Rectal smooth muscle tissue (tissue), 1 donor: ENCODE results near the gene PCCA.

ENCODE experiments used
- H3K27ac ChIP-seq: one replicate; pipeline ENCODE4 v1.7.0; 2013; ENCODE audit warnings: low read depth, low read length, inconsistent platforms
- H3K27me3 ChIP-seq: one replicate; pipeline ENCODE4 v1.7.0; 2013; ENCODE audit warnings: low read length; ENCODE audit not compliant: control insufficient read depth, insufficient read depth
- H3K36me3 ChIP-seq: one replicate; pipeline ENCODE4 v1.7.0; 2013; ENCODE audit warnings: low read length; ENCODE audit not compliant: control insufficient read depth, insufficient read depth
- H3K4me1 ChIP-seq: one replicate; pipeline ENCODE4 v1.7.0; 2013; ENCODE audit warnings: low read length; ENCODE audit not compliant: control insufficient read depth, insufficient read depth
- H3K4me3 ChIP-seq: one replicate; pipeline ENCODE4 v1.7.0; 2013; ENCODE audit warnings: low read length
- H3K9ac ChIP-seq: one replicate; pipeline ENCODE4 v1.7.0; 2013; ENCODE audit warnings: low read length

PCCA gene

DNA sequence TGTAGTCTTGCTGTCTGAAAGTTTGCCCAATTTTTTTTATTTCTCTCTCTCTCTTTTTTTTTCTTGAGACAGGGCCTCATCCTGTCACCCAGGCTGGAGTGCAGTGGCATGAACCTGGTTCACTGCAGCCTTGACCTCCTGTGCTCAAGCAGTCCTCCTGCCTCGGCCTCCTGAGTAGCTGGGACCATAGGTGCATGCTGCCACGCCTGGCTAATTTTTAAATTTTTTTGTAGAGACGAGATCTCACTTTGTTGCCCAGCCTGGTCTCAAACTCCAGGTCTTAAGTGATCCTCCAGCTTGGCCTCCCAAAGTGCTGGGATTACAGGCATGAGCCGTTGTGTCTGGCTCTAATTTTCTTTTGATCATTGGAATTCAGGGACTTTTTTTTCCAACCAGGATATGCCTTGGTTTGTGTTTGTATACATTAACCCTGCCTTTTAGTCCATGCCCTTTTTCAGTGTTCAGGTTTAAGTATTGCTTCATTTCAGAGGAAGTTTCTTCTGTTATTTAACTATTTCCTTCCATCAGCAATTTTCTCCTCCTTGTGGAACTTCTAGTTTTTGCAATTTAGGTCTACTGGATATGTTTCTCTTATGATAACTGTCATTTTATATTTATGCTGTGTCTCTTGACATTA is 201.4 kb downstream of the PCCA start:
- no peaks in the 10 kb centered on the region for H3K27me3 ChIP-seq
- no peak overlapping the region for H3K9ac ChIP-seq
- H3K27ac ChIP-seq, result no peak overlapping the region
- no peaks in the 10 kb centered on the region for H3K4me1 ChIP-seq
- no peaks in the 10 kb centered on the region for H3K36me3 ChIP-seq
- no peak overlapping the region for H3K4me3 ChIP-seq

DNA sequence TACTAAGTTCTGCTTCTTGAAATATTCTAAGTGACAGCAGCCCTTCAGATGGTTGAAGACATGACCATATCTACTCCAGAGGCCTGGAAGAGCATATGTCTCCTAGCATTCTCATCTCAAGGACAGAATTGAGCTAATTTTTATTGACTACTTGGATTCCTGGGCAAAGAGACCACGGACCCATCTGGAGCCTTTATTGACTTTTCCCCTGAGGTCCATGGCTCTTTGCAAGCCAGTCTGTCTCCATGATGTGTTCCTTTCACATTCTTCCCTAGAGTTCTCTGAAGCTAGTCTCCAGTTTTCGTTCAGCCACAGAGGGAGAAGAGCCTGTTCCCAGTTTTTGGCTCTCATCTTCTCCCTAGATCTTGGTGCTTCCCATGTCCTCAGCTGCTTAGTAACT is 202.7 kb downstream of the PCCA start:
- H3K4me3 ChIP-seq, result no peak overlapping the region
- H3K9ac ChIP-seq, result no peak overlapping the region
- no peak overlapping the region for H3K27ac ChIP-seq
- no peaks in the 10 kb centered on the region for H3K27me3 ChIP-seq
- no peaks in the 10 kb centered on the region for H3K36me3 ChIP-seq
- no peaks in the 10 kb centered on the region for H3K4me1 ChIP-seq

DNA sequence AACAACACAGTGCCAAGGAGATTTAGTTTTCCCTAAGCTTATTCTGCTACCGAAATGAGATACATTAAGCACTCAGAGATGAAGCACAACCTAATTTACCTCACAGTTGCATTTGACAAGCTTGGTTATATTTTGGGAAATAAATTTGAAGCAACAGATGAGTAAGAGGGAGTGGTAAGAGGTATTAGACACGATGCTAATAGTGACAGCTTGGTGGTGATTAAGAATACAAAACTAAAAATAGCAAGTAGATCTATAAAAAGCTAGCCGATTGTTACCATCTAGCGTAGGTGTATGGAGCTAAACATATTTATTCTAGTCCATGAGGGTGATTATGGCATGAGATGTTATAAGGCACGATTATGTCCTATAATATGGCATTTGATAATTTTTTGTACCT is 208.5 kb downstream of the PCCA start:
- H3K36me3 ChIP-seq, result no peaks in the 10 kb centered on the region
- no peak overlapping the region for H3K27ac ChIP-seq
- H3K27me3 ChIP-seq, result no peaks in the 10 kb centered on the region
- H3K4me3 ChIP-seq, result no peak overlapping the region
- H3K9ac ChIP-seq, result no peak overlapping the region
- no peaks in the 10 kb centered on the region for H3K4me1 ChIP-seq

DNA sequence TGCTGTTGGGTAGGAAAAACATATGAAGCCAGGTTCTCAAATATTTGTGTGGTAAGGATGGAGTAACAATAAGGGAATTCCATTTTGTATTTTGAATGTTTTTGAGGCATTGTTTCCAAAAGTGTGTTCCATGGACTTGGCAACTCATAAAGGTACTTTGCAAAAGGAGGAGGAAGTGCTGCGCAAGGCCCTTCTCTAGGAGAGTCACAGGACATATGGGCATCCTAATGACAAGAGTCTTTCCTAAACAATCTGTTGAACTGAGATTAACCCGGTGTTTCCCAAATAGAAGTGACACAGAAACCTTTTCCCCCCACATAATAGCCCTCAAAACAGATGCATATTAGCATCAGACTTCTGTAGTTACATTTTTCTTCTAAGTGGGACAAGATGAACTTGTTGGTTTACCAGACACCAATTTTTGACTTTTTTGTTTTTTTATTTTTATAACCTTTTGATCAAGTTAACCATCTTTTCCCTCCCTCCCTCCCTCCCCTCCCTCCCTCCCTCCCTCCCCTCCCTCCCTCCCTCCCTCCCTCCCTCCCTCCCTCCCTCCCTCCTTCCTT is 209.3 kb downstream of the PCCA start:
- Histone ChIP-seq H3K4me3 (no peak overlapping the region), H3K4me1 (no peaks in the 10 kb centered on the region), H3K27me3 (no peaks in the 10 kb centered on the region), H3K9ac (no peak overlapping the region), H3K27ac (no peak overlapping the region), H3K36me3 (no peaks in the 10 kb centered on the region)

DNA sequence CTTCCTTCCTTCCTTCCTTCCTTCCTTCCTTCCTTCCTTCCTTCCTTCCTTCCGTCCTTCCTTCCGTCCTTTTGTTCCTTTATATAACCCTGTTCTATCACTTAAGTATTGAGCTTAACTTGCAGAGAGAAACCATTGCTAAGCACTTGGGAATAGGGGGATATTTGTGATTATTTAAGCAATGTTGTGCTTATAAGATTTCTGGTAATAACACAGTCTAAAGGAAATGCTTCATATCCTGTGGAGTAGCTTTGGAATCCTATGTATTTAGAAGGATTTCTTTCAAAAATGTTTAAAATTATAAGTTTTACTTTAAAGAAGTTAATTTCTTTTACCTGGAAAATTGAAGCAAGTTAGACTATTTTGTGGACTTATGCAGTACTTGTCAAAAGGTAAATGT is 209.8 kb downstream of the PCCA start:
- no peak overlapping the region for H3K9ac ChIP-seq
- no peaks in the 10 kb centered on the region for H3K27me3 ChIP-seq
- no peak overlapping the region for H3K27ac ChIP-seq
- H3K4me3 ChIP-seq, result no peak overlapping the region
- H3K4me1 ChIP-seq, result no peaks in the 10 kb centered on the region
- no peaks in the 10 kb centered on the region for H3K36me3 ChIP-seq

DNA sequence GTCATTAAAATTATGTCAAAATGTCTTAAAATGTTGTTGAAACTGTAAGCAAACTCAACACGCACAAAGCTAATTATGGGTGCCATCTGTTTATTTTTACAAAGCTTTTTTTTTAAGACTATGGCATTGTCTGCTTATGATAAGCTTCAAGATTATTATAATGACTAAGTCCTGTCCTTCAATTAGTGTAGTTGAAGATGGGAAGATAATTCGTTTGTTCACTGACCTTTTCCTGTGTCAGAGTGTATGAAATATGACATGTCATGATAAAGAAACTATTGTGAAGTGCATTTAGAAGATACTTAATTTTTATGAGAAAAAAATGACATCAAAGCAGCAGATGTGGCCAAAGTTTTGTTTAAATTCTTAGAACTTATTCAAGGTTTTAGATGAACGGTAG is 211.3 kb downstream of the PCCA start:
- no peak overlapping the region for H3K4me3 ChIP-seq
- H3K9ac ChIP-seq, result no peak overlapping the region
- no peaks in the 10 kb centered on the region for H3K27me3 ChIP-seq
- no peaks in the 10 kb centered on the region for H3K36me3 ChIP-seq
- H3K4me1 ChIP-seq, result no peaks in the 10 kb centered on the region
- no peak overlapping the region for H3K27ac ChIP-seq

DNA sequence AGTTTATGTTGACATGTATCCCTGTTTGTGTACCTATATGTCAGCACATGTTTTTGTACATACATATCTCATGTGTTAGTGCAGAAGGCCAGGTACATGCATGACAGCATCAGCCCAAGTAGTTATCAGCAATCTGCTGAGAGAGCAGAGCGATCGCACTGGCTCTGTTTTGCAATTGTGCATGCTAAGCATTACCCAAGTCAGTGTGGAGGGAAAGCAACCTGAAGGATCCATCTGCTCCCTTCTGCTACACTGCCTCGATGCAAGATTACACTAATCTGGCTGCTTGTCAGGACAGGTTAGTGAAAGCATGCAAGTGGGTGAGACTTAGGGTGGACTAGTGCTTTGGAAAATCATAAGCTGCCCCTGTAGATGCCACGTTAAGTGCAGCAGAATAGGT is 211.8 kb downstream of the PCCA start:
- Histone ChIP-seq H3K9ac (no peak overlapping the region), H3K4me1 (no peaks in the 10 kb centered on the region), H3K27ac (no peak overlapping the region), H3K27me3 (no peaks in the 10 kb centered on the region), H3K36me3 (no peaks in the 10 kb centered on the region), H3K4me3 (no peak overlapping the region)

DNA sequence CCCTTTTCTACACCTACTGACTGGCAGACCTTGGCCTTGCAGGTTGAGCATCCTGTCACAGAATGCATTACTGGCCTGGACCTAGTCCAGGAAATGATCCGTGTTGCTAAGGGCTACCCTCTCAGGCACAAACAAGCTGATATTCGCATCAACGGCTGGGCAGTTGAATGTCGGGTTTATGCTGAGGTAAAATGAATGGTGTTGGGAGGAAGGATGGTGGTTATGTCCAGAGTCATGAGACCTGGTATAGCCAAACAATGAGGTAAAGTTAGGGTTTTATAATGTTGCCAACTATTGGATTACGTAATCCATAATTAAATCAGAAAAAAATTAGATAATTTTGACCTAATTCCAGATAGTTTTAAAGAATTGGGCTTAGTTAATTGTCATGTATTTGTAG is 212.5 kb downstream of the PCCA start:
- Histone ChIP-seq H3K4me3 (no peak overlapping the region), H3K27ac (no peak overlapping the region), H3K9ac (no peak overlapping the region), H3K4me1 (no peaks in the 10 kb centered on the region), H3K27me3 (no peaks in the 10 kb centered on the region), H3K36me3 (no peaks in the 10 kb centered on the region)

DNA sequence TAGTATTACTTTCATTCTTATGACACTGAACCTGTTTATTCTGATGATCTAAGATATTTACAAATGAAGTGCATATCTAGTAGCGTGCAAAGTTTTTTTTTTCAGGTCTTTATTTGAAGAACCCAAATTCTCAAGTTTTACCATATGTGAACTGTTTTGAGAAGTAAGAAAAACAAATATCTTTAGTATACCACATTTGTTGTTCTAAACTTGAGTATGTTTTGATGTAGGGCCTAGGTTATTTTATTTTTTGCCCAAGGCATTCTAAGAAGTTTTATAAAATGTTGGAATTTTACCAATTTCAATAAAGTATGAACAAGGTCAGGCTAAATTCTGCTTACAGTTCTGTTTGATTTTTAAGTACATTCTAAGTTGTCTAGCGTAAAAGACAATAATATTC is 213.5 kb downstream of the PCCA start:
- no peaks in the 10 kb centered on the region for H3K36me3 ChIP-seq
- H3K27me3 ChIP-seq, result no peaks in the 10 kb centered on the region
- no peaks in the 10 kb centered on the region for H3K4me1 ChIP-seq
- no peak overlapping the region for H3K4me3 ChIP-seq
- H3K27ac ChIP-seq, result no peak overlapping the region
- no peak overlapping the region for H3K9ac ChIP-seq

DNA sequence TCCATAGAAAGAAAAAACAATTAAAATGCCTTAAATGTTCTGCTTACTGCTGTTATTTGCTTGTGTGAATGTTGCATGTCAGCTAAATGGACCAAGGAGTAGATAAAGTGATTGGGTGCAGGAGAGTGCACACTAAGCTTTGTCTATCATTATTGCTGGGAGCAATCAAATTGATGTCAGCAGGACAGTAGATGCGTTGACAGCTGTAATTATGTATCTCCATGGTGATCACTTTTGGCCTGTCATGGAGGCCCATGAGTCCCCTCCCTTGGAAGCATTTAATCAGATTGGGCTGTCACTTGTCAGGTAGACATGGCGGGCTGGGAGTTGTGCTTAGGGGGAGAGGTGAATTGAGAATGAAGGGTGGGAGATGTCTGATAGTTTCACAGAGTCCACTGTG is 215.3 kb downstream of the PCCA start:
- Histone ChIP-seq H3K4me3 (no peak overlapping the region), H3K9ac (no peak overlapping the region), H3K4me1 (no peaks in the 10 kb centered on the region), H3K27ac (no peak overlapping the region), H3K27me3 (no peaks in the 10 kb centered on the region), H3K36me3 (no peaks in the 10 kb centered on the region)

DNA sequence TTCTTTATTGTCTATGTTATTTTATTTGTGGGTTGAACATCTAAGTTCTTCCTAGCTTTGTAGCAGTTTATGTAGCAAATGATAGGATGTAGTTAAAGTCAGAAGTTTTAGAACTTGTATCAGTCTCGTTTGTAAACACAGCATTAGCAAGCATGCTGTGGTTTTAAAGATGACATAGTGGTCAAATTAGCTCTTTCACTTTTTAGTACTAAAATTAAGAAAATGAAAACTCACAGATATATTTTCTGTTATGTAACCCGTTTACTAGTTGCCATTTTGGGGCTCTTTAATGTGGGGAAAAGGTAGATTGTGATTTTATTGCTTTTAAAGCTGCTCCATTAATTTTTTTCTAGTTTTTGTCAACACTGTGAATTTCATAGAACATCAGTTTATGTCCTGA is 216.5 kb downstream of the PCCA start:
- Histone ChIP-seq H3K36me3 (no peaks in the 10 kb centered on the region), H3K4me3 (no peak overlapping the region), H3K27ac (no peak overlapping the region), H3K27me3 (no peaks in the 10 kb centered on the region), H3K9ac (no peak overlapping the region), H3K4me1 (no peaks in the 10 kb centered on the region)

DNA sequence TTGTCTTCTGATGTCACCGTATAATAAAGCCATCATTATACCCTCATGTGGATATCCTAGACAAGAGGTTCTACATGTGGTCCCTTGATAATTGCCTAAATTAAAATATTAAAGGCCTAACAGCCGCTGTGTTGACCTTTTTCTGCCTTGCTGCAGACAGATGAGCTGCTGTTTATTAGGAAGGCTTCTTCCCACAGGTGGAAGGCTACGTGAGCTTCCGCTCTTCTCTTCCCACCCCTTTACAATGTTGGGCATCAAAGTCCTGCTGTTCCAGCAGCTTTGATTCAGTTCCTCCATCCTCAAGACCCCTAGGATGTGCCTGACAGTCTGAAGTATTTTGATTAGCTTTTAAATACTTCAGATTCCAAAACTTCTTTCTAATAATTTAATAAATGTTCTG is 217.1 kb downstream of the PCCA start:
- H3K4me1 ChIP-seq, result no peaks in the 10 kb centered on the region
- H3K36me3 ChIP-seq, result no peaks in the 10 kb centered on the region
- H3K27ac ChIP-seq, result no peak overlapping the region

DNA sequence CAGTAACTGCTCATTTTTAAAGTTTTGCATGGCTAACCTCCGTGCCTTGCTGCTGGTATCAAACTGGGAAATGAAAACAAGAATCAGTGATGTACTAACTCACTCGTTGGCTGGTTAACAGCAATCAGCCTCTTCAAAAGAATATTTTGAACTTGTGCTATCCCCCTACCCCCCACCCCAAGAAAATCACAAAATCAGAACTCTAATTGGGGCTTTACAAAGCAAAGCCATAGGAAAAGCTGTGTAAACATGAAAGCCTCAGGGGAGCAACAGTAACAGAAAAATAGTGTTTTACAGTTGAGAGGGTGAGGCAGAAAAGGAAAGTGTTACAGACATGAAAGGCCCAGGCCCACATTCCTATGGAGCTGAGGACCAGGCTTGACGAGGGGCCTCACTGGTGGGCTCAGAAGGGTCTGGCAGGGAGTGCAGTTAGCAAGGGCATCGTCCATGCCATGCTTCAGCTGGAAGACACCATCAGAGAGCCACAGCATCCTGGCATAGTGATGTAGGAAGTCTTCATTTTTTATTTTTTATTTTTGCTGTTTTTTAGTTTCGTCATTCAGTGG is 217.6 kb downstream of the PCCA start:
- no peaks in the 10 kb centered on the region for H3K27me3 ChIP-seq
- no peaks in the 10 kb centered on the region for H3K4me1 ChIP-seq
- H3K27ac ChIP-seq, result no peak overlapping the region
- H3K4me3 ChIP-seq, result no peak overlapping the region
- H3K9ac ChIP-seq, result no peak overlapping the region
- no peaks in the 10 kb centered on the region for H3K36me3 ChIP-seq

More for the DNA sequence above, 217.1 kb downstream of the PCCA start:
- Histone ChIP-seq H3K4me3 (no peak overlapping the region), H3K9ac (no peak overlapping the region), H3K27me3 (no peaks in the 10 kb centered on the region)
